Karpas-422 (cell line): ENCODE measurements around the gene POMGNT1. TPM values are rescaled to one million over a fixed set of nuclear protein-coding genes. Genes with fewer than 3 reads are reported as not detected.

Source experiments
- DNase-seq: peaks from one replicate; pipeline ENCODE4 v3.0.0-alpha.2; 2015
- H2AFZ ChIP-seq: fragments of 200-600 bp; sonication (generic); 2 replicates; pipeline ENCODE4 v1.6.1; 2014; ENCODE audit warnings: antibody characterized with exemption, low read length, mixed read lengths
- H3K27ac ChIP-seq: fragments of 200-600 bp; sonication (generic); 2 replicates; pipeline ENCODE4 v1.5.1; 2014; ENCODE audit warnings: mild to moderate bottlenecking, low read length, moderate library complexity
- H3K27me3 ChIP-seq: fragments of 200-600 bp; sonication (generic); 2 replicates; pipeline ENCODE4 v1.6.1; 2014; ENCODE audit warnings: low read length, mixed read lengths
- H3K36me3 ChIP-seq: fragments of 200-600 bp; sonication (generic); 2 replicates; pipeline ENCODE4 v1.6.1; 2014; ENCODE audit warnings: low read length, mixed read lengths; ENCODE audit not compliant: insufficient read depth
- H3K4me1 ChIP-seq: fragments of 200-600 bp; sonication (generic); 2 replicates; pipeline ENCODE4 v1.6.1; 2014; ENCODE audit warnings: mild to moderate bottlenecking, low read length, mixed read lengths
- H3K4me2 ChIP-seq: fragments of 200-600 bp; sonication (generic); 2 replicates; pipeline ENCODE4 v1.6.1; 2014; ENCODE audit warnings: low read length, low read depth, mild to moderate bottlenecking; ENCODE audit not compliant: poor library complexity, severe bottlenecking
- H3K4me3 ChIP-seq: fragments of 200-600 bp; sonication (generic); 2 replicates; pipeline ENCODE4 v1.5.1; 2014; ENCODE audit warnings: mild to moderate bottlenecking, antibody characterized with exemption, low read length, mixed read lengths
- H3K79me2 ChIP-seq: fragments of 200-600 bp; sonication (generic); 2 replicates; pipeline ENCODE4 v1.6.1; 2014; ENCODE audit warnings: mild to moderate bottlenecking, low read length, mixed read lengths
- H3K9ac ChIP-seq: fragments of 200-600 bp; sonication (generic); 2 replicates; pipeline ENCODE4 v1.6.0; 2014; ENCODE audit warnings: low read length
- H3K9me2 ChIP-seq: fragments of 200-600 bp; sonication (generic), shearing (Covaris generic); replicated peaks from 2 replicates; pipeline ENCODE4 v1.6.0; 2014; ENCODE audit warnings: mild to moderate bottlenecking, low read length, moderate library complexity; ENCODE audit not compliant: insufficient read depth
- H3K9me3 ChIP-seq: fragments of 300-700, 200-600 bp; sonication (generic); 2 replicates; pipeline ENCODE4 v1.6.1; 2014; ENCODE audit warnings: low read length, mixed read lengths
- H4K20me1 ChIP-seq: fragments of 200-600 bp; sonication (generic); 2 replicates; pipeline ENCODE4 v1.6.1; 2014; ENCODE audit warnings: mild to moderate bottlenecking, antibody characterized with exemption, low read length, low read depth; ENCODE audit not compliant: insufficient read depth
- total RNA-seq: library from RNA; depleted of rRNA; stranded (reverse); fragments of >200 nt; shearing (Covaris generic); gene quantifications from 2 replicates; pipeline ENCODE4 v1.2.3, GENCODE V29; 2014; ENCODE audit warnings: low replicate concordance

The POMGNT1 gene
- total RNA-seq, 1 experiment from 2014 or later, result 55.0 TPM

DNA sequence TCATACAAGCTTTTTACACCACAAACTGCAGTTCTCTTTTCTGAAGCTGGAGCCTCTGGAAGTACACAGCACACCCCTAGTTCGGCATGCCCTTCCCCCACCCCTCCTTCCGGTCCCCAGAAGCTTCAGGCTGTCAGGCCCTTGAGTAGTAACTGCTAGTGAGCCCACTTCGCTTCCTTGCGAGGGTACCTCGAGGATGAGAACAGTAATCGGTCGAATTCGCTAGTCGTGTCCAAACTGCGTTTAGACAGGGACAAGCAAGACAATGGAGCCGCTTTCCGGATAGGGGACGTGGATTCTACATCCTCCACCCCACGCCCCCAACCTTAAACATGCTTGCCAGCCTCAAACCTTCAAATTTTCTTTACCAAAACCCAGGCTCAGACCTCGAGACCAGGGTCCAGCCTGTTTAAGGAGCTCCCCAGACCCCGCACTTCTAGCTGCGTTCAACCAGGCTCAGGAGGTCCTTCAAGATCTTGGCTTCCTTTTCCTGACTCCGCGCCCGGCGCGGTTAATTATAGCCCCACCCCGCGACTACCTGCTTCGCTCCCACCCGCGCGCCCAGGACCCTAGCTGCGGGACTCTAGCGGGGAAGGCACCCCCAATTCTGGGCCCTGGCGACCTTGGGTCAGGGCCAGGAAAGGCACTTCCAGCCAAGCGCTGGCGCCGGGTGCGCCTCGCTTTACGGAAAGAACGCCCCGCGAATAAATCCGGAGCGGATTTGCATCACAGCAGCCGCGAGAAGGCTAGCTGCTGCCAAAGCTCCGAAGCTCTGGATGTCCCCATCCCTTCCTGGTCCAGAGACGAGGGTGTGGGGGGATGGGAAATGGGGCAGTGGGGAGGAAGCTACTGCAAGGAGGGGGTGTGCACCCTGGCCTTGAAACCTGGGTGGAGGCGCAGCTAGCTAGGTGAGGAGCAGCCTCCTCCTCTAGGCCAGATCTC is 31.4 kb downstream of the POMGNT1 start:
- Histone ChIP-seq H3K9ac (peak overlapping the region; percentile 62), H3K9me3 (no peaks in the 10 kb centered on the region), H2AFZ (peak overlapping the region; percentile 23; the same call in 1 of the 2 replicates)

DNA sequence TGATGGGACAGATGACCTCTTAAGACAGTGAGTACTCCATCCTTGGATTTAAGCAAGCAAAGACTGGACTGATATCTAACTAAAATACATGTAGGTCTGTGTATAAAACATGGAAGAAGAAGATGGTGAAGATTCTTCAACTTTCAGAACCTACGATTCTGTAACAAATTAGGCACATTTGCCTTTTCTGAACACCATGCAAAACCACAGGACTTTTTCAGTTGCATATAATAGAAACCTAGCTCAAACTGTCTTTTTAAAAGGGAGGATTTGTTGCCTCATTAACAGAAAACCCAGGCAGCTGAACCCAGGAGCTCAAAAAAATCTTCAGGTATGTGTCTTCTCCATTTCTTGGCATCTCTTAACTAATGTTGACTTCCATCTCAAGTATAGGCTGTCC is 38.0 kb downstream of the POMGNT1 start:
- Histone ChIP-seq H3K36me3 (no peaks in the 10 kb centered on the region), H3K9me3 (no peaks in the 10 kb centered on the region), H4K20me1 (no peaks in the 10 kb centered on the region), H3K27ac (no peak overlapping the region), H3K9me2 (no peaks in the 10 kb centered on the region), H3K4me1 (peaks cover 19% of the 10 kb centered on the region), H2AFZ (peak overlapping the region; percentile 72; the same call in 1 of the 2 replicates), H3K4me2 (peak overlapping the region; percentile 49), H3K27me3 (no peaks in the 10 kb centered on the region), H3K79me2 (no peaks in the 10 kb centered on the region), H3K4me3 (no peak overlapping the region), H3K9ac (no peak overlapping the region)
- no peak for DNase-seq

More for the DNA sequence above, 31.4 kb downstream of the POMGNT1 start:
- H3K4me1 ChIP-seq, result peaks cover 25% of the 10 kb centered on the region
- no peak overlapping the region for H3K27ac ChIP-seq
- H3K4me3 ChIP-seq, result peak overlapping the region; percentile 61
- H4K20me1 ChIP-seq, result no peaks in the 10 kb centered on the region
- H3K36me3 ChIP-seq, result no peaks in the 10 kb centered on the region
- peak; percentile 71 for DNase-seq
- H3K27me3 ChIP-seq, result no peaks in the 10 kb centered on the region; the same call in 1 of the 2 replicates
- peak overlapping the region; percentile 65 for H3K4me2 ChIP-seq
- H3K9me2 ChIP-seq, result no peaks in the 10 kb centered on the region
- H3K79me2 ChIP-seq, result no peaks in the 10 kb centered on the region

DNA sequence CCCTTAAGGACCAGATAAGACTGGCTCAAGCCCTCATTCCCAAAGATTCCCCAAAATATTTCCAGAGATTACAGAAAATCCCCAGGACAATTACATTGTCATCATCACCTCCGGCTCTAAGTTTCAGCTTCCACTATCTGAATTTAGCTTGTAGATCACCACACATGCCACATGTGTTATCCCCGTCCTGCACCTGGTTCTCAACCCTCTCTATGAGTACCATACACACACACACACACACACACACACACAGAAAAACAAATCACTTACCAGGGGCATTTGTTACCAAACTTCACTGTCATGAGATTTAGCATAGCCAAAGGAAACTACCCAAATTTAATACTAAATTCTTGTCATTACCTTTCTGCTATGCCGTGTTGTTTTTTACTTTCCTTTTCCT is 38.7 kb downstream of the POMGNT1 start:
- H3K36me3 ChIP-seq, result no peaks in the 10 kb centered on the region
- peak overlapping the region; percentile 72 for H2AFZ ChIP-seq
- no peaks in the 10 kb centered on the region for H4K20me1 ChIP-seq
- no peaks in the 10 kb centered on the region for H3K9me3 ChIP-seq
- H3K9me2 ChIP-seq, result no peaks in the 10 kb centered on the region
- H3K9ac ChIP-seq, result peak overlapping the region; percentile 4; the same call in 1 of the 2 replicates
- H3K27ac ChIP-seq, result no peak overlapping the region
- DNase-seq, result no peak
- no peaks in the 10 kb centered on the region for H3K79me2 ChIP-seq
- H3K4me3 ChIP-seq, result 0 out of 2 replicates have a peak overlapping the region, but pooled peaks have one; percentile 24
- no peaks in the 10 kb centered on the region for H3K27me3 ChIP-seq
- peaks cover 19% of the 10 kb centered on the region for H3K4me1 ChIP-seq
- peak overlapping the region; percentile 49 for H3K4me2 ChIP-seq

DNA sequence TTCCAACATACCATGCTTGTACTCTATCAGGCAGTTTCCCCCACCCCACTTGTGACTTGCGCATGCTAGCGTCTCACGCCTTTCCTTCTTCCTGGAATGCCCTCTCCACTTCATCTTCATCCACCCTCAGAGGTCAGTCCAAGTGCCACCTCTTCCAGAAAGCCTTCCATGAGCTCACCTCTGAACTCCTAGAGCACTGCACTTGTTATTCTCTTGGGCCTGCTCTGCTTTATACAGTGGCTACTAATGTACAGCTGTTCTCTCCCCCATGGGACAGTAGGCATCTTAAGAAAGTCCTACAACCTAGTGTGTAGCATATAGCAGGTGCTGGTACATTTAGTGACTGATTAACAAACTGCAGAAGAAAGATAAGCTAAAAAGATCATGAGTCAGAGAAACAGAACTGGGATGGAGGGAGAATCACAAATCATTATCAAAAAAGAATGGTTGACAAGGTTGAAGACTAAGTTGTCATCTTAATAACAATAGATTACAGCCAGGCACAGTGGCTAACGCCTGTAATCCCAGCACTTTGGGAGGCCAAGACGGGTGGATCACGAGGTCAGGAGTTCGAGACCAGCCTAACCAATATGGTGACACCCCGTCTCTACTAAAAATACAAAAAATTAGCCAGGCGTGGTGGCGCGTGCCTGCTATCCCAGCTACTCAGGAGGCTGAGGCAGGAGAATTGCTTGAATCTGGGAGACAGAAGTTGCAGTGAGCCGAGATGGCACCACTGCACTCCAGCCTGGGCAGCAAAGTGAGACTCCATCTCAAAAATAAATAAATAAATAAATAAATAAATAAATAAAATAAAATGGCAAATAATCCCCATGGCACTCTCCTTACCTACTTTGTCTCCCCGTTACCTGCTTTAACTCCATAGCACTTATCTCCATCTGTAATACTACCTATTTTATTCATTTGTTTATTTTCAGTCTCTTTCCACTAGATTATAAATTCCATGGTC is 39.6 kb downstream of the POMGNT1 start:
- no peaks in the 10 kb centered on the region for H3K27me3 ChIP-seq
- H3K9ac ChIP-seq, result no peak overlapping the region
- H2AFZ ChIP-seq, result no peak overlapping the region
- H3K27ac ChIP-seq, result no peak overlapping the region
- no peak overlapping the region for H3K4me3 ChIP-seq
- no peaks in the 10 kb centered on the region for H3K79me2 ChIP-seq
- H3K9me2 ChIP-seq, result no peaks in the 10 kb centered on the region
- H3K9me3 ChIP-seq, result no peaks in the 10 kb centered on the region
- H3K36me3 ChIP-seq, result no peaks in the 10 kb centered on the region
- peaks cover 19% of the 10 kb centered on the region for H3K4me1 ChIP-seq
- no peak for DNase-seq
- H3K4me2 ChIP-seq, result peak overlapping the region; percentile 49
- H4K20me1 ChIP-seq, result no peaks in the 10 kb centered on the region

DNA sequence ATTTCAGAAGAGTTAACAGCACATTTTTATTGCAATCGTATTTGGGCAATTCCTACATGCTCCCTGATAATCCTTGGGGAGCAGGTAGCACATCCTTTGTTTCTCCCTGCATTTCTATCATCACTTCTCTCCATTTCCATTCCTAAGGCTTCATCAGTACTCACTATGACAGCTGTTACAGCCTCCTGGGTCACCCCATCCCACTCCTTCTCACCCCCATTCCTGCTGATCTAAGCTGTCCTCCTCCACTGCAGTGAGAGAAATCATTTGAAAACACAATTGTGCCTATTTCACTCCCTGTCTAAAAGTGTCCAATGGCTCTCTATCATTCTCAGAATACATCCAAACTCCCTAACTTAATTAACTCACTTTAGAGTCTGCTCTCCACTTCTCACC is 40.3 kb downstream of the POMGNT1 start:
- Histone ChIP-seq H2AFZ (no peak overlapping the region), H3K4me2 (no peak overlapping the region), H3K4me3 (no peak overlapping the region), H3K4me1 (peaks cover 19% of the 10 kb centered on the region), H3K27ac (no peak overlapping the region), H3K36me3 (no peaks in the 10 kb centered on the region), H4K20me1 (no peaks in the 10 kb centered on the region), H3K9ac (no peak overlapping the region), H3K9me3 (no peaks in the 10 kb centered on the region), H3K79me2 (no peaks in the 10 kb centered on the region), H3K27me3 (no peaks in the 10 kb centered on the region), H3K9me2 (no peaks in the 10 kb centered on the region)
- no peak for DNase-seq

DNA sequence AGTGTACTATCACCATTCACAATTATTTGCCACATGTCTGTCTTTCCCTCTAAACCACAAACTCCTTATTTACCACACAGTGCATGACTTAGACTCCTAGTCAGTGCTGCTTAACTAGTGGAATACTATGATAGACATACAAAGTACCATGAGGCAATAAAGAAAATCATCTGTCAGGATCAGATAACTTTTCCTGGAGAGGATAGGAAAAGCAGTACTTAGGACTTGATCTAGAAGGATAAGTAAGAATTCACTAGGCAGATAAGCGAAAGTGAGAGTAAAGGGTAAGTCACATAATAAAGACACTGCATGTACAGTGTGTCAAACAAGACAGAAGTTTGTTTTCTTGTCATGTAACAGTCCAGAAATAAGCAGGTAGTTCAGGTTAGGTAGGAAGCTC is 44.5 kb downstream of the POMGNT1 start:
- no peak overlapping the region for H3K27ac ChIP-seq
- H4K20me1 ChIP-seq, result no peaks in the 10 kb centered on the region
- H3K9ac ChIP-seq, result no peak overlapping the region
- no peaks in the 10 kb centered on the region for H3K27me3 ChIP-seq
- no peak overlapping the region for H3K4me2 ChIP-seq
- H3K36me3 ChIP-seq, result no peaks in the 10 kb centered on the region
- no peaks in the 10 kb centered on the region for H3K79me2 ChIP-seq
- no peak overlapping the region for H2AFZ ChIP-seq
- H3K9me2 ChIP-seq, result no peaks in the 10 kb centered on the region
- no peak overlapping the region for H3K4me3 ChIP-seq
- no peak for DNase-seq
- peaks cover 5% of the 10 kb centered on the region for H3K4me1 ChIP-seq
- no peaks in the 10 kb centered on the region for H3K9me3 ChIP-seq

DNA sequence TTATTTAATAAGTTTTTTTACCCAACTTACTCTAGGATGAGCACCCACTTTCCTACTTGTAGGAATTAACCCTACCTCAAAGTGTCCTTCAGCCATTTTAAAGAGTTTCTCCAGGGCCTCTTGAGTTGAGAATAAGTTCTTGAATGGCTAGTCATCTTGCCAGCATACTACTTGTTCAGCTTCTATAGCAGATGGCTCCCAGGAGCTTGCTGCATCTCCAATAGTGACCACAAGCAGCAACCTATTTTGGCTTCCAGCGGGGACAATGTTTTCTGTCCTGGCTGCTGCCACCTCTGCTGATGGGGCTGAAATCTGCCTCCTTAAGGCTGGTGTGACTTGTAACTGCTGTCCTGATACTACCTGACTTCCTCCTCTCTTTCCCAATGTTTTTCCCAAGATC is 45.0 kb downstream of the POMGNT1 start:
- H3K4me3 ChIP-seq, result no peak overlapping the region
- H3K9me2 ChIP-seq, result no peaks in the 10 kb centered on the region
- H3K4me2 ChIP-seq, result no peak overlapping the region
- H4K20me1 ChIP-seq, result no peaks in the 10 kb centered on the region
- H3K4me1 ChIP-seq, result peaks cover 7% of the 10 kb centered on the region
- H3K36me3 ChIP-seq, result no peaks in the 10 kb centered on the region
- no peak for DNase-seq
- no peaks in the 10 kb centered on the region for H3K9me3 ChIP-seq
- H3K27ac ChIP-seq, result no peak overlapping the region
- H3K9ac ChIP-seq, result no peak overlapping the region
- no peaks in the 10 kb centered on the region for H3K27me3 ChIP-seq
- no peak overlapping the region for H2AFZ ChIP-seq
- no peaks in the 10 kb centered on the region for H3K79me2 ChIP-seq

DNA sequence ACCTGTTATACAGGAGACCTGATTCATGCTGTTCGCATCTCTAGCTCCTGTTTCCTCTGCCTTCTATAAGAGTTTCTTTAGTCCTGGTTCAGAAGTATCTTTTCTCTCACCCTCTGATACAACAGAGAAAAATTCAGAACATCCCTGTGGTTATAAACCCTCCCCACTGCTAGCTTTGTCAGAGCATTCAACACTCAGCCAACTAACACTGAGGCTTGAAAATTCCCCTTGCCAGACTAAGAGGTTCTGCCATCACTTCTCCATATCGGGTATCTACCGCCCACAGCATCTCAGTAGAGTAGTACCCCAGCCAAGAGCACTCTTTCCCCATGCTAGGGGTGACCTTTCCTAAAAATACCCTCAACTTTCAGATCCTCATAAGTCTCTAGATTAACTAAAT is 46.2 kb downstream of the POMGNT1 start:
- Histone ChIP-seq H3K27me3 (no peaks in the 10 kb centered on the region), H3K9ac (no peak overlapping the region), H3K9me3 (no peaks in the 10 kb centered on the region), H2AFZ (no peak overlapping the region), H3K27ac (no peak overlapping the region), H3K4me1 (peaks cover 8% of the 10 kb centered on the region), H3K4me3 (no peak overlapping the region), H4K20me1 (no peaks in the 10 kb centered on the region), H3K4me2 (no peak overlapping the region), H3K9me2 (no peaks in the 10 kb centered on the region), H3K79me2 (no peaks in the 10 kb centered on the region), H3K36me3 (no peaks in the 10 kb centered on the region)
- DNase-seq, result no peak
